ENCODE measurements around the gene SREBF2. TPM values are rescaled to one million over a fixed set of nuclear protein-coding genes. Genes with fewer than 3 reads are reported as not detected.

SREBF2 gene
- total RNA-seq, 1 experiment from 2014 or later: 150 TPM

DNA sequence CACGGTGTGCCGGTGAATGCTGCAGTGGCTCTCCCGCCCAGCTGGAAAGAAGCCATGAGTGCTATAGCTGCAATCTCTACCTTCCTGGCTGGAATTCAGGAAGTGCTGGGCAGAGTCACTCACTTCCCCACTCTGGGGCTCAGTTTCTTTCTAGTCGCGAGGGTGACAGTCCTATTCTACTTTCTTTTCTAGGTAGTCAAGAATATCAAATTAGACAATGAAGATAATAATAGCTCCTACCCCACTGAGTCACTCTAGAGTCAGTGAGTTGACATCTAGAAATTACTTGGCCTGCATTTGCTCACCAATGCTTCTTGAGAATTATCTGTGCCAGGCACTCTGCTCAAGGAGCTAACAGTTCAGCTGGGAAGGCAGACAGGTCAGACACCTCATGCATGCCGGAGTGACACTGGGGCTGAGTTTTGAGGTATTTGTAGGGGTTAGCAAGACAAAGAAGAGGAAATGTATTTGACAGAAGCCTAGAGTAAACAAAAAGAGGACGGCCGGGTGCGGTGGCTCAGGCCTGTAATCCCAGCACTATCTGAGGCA lies 110.8 kb downstream of the SREBF2 start:
- no TSS peak for BruUV-seq (replicated peaks)
- no peak overlapping the region for H3K27ac Mint-ChIP-seq (ENCODE audit: unreplicated experiment)
- CTCF ChIA-PET: interaction anchor here (1.2 to 1.4 kb wide), 2 partner anchors 197 to 247 kb away, joined by 3 to 4 read pairs; no protein-coding TSS in a partner anchor
- H3K4me3 Mint-ChIP-seq (ENCODE audit: unreplicated experiment): peak overlapping the region; percentile 4
- POLR2A ChIA-PET: no interaction called here
- H3K27me3 Mint-ChIP-seq (ENCODE audit: insufficient read depth, unreplicated experiment): no peaks in the 10 kb centered on the region
- intact Hi-C loops (cut with micrococcal nuclease; ENCODE audit: unreplicated experiment): no loop called here
- Histone ChIP-seq H3K9me3 (no peaks in the 10 kb centered on the region), H3K36me3 (ENCODE audit: control insufficient read depth, insufficient read depth, low read length) (no peaks in the 10 kb centered on the region; the same call in 1 of the 2 replicates), H3K27me3 (replicated peaks; ENCODE audit: control insufficient read depth, insufficient read depth, low read length) (no peaks in the 10 kb centered on the region), H3K4me3 (ENCODE audit: low read depth, low read length) (no peak overlapping the region), H3K4me1 (peaks cover 11% of the 10 kb centered on the region)
- H3K4me1 Mint-ChIP-seq (ENCODE audit: low read depth, unreplicated experiment): peaks cover 7% of the 10 kb centered on the region
- DNase-seq: no peak
- H3K36me3 Mint-ChIP-seq (ENCODE audit: insufficient read depth, unreplicated experiment): peaks cover 64% of the 10 kb centered on the region
- H3K9me3 Mint-ChIP-seq (ENCODE audit: unreplicated experiment): no peaks in the 10 kb centered on the region
- TF ChIP-seq CTCF (IDR thresholded peaks at IDR 0.05; ENCODE audit: insufficient read depth in 1 of 2, low read depth in 1 of 2, low read length in 1 of 2, severe bottlenecking in 1 of 2, unreplicated experiment in 1 of 2): no peak

DNA sequence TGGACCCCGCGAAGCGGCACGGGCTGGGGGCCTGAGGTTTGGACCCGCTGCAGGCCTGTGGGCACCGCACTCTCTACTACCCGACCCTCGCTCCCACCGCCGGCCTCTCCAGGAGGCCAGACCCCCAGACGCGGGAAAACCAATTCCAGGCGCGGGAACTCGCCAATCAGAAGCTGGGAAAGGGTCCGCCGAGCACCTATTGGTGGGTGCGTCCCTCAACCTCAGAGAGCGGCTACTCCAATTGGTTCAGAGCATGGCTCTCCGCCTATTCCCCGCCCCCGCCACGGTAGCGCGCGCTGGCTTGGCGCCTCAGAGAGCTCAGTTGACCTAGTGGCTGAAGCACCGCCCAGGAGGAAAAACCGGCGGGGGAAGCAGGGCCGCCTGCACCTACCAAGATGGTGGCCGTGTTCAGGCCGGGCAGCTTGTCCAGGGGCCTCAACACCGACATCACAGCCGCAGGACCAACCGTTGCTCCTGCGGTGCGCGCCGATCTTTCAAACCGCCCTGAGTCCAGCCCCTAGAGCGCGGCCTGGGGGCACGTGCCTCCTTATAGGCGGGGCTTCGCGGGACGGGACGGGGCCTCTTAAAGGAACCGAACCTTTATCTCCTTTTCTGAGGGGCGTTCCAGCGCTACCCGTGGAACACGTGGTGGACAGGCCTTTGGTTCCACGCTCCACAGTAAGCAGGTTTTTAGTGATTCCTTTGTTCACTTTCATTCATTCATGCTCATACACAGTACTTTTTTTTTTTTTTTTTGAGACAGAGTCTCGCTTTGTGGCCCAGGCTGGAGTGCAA lies 113.9 kb downstream of the SREBF2 start, which contains the start of gene CENPM:
Gene CENPM, minus strand, starts transcription at position 524 of the 795 bp plus-strand sequence. Its CDS starts 76 bp downstream, at position 448.
- DNase-seq: peak; percentile 96 to 97
- Mint-ChIP-seq H3K9me3 (ENCODE audit: unreplicated experiment) (no peaks in the 10 kb centered on the region), H3K27me3 (ENCODE audit: insufficient read depth, unreplicated experiment) (no peaks in the 10 kb centered on the region), H3K4me3 (ENCODE audit: unreplicated experiment) (peak within 1 kb of the TSS; percentile 93), H3K27ac (ENCODE audit: unreplicated experiment) (peak within 1 kb of the TSS; percentile 81), H3K36me3 (ENCODE audit: insufficient read depth, unreplicated experiment) (peaks cover 34% of the 10 kb centered on the region), H3K4me1 (ENCODE audit: low read depth, unreplicated experiment) (peaks cover 13% of the 10 kb centered on the region)
- Histone ChIP-seq H3K4me3 (ENCODE audit: low read depth, low read length) (peak within 1 kb of the TSS; percentile 47), H3K36me3 (ENCODE audit: control insufficient read depth, insufficient read depth, low read length) (no peaks in the 10 kb centered on the region; the same call in 1 of the 2 replicates), H3K9me3 (no peaks in the 10 kb centered on the region), H3K27me3 (replicated peaks; ENCODE audit: control insufficient read depth, insufficient read depth, low read length) (no peaks in the 10 kb centered on the region), H3K4me1 (peaks cover 11% of the 10 kb centered on the region)
- CTCF ChIA-PET: interaction anchor here (0.6 to 1.7 kb wide), 20 partner anchors 9 to 498 kb away, joined by 3 to 25 read pairs (median 3); partner anchors contain the start of genes CCDC134, NAGA, NDUFA6 and SREBF2
- peak in 1 of 2 experiments; percentile 6 for TF ChIP-seq CTCF (IDR thresholded peaks at IDR 0.05; ENCODE audit: insufficient read depth in 1 of 2, low read depth in 1 of 2, low read length in 1 of 2, severe bottlenecking in 1 of 2, unreplicated experiment in 1 of 2)
- POLR2A ChIA-PET: interaction anchor here (0.5 to 1.2 kb wide), 15 partner anchors 9 to 1165 kb away, joined by 3 to 16 read pairs (median 5); partner anchors contain the start of genes CCDC134, SERHL2, SMDT1 and SREBF2
- BruUV-seq (replicated peaks): no TSS peak
- intact Hi-C loops (cut with micrococcal nuclease; ENCODE audit: unreplicated experiment): loop anchor here (1.0 to 5.0 kb wide), 3 partner anchors 19 to 125 kb away; partner anchors contain the start of genes NAGA, PHETA2 and WBP2NL

Measured in Caco-2 (cell line).